HuH-7.5 (cell line): ENCODE results near the gene ASGR1.
"Not testable (repeated sequence)": the region's sequence is repeated elsewhere in the genome, so short reads cannot be mapped to it uniquely, and the experiment has no call there.

ENCODE experiments used
- DNase-seq: peaks from one replicate; pipeline ENCODE4 v3.0.0; 2011; ENCODE audit warnings: low spot score

ASGR1 gene

DNA sequence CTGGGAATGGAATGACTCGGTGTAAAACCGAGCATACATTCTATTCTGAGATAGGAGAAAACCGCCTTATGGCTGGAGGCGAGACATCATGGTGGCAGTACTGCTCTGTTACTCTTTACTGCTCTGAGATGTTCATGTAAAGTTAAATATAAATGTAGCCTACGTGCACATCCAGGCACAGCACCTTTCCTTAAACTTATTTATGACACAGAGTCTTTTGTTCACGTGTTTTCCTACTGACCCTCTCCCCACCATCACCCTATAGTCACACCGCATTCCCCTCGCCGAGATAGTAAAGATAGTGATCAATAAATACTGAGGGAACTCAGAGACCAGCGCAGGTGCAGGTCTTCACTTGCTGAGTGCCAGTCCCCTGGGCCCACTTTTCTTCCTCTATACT lies 19.6 kb downstream of the ASGR1 start:
- DNase-seq, result not testable (repeated sequence)

DNA sequence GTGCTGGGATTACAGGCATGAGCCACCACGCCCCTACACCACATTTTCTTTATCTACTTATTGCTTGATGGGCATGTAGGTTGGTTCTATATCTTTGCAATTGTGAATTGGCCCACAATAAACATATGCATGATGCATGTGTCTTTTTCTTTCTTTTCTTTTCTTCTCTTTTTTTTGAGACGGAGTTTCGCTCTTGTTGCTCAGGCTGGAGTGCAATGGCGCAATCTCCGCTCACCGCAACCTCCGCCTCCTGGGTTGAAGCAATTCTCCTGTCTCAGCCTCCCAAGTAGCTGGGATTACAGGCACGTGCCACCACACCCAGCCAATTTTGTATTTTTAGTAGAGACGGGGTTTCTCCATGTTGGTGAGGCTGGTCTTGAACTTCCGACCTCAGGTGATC lies 20.7 kb downstream of the ASGR1 start:
- DNase-seq, result not testable (repeated sequence)

DNA sequence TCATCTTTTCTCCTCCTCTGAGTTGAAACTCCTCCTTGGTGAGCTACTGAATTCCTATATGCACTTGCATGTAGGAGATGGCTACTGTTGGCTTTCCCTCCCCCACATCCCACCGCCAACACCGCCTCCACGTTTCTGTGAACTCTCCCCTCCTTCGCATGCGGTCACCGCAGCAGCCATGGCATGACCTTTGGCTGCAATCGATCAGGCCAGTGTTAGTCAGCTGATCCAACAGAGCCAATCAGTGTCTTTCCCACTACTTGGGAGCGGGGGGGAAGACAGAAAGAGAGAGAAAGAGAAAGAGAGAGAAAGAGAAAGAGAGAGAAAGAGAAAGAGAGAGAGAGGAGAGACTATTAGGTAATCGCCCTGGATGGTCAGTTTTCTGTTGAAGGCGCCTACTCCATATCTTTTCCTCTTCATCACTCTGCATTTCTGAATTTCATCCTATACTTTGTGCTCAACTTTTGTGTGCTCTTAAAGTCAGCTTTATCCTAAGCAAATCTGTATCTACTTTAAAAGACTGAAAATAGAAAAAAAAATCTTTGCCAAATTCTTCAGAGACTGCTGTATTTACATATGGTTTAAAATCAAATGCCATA lies 22.7 kb downstream of the ASGR1 start:
- DNase-seq, result peak; percentile 64

DNA sequence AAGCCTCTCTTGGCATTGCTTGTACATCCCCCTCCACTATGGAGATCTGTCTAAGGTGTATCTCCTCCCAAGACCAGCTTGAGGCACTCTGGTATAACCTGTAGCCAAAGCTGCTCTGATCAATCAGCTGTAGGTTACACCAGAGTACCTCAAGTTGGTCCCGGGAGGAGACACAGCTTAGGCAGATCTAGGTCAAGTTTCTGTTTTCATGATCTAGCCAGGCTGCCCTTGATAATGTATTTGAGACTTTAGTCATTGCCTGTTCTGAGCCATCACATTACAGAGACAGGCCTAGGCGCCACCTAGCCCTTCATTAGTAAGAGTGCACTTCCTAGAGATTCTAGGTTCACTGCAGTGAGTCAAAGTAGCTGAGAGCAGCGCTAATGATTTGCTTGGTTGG lies 31.4 kb downstream of the ASGR1 start:
- no peak for DNase-seq

DNA sequence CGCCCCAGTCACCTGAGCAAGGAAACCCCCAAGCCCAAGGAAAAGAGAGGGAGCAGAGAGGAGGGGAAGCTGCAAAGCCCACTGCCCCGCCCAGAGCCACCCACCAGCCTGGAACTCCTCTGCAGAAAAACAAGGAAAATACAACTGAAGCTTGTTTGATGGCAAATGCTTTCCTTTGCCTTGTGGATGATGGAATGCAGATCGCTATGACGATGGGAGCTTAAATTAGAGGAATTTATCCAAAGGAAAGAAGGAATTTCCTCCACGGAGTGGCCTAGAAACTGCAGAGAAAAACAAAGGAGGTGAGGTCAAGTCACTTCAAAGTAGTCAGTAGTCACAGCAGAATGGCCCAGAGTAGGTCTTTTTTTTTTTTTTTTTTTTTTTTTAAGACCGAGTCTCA lies 33.1 kb downstream of the ASGR1 start:
- DNase-seq, result no peak

DNA sequence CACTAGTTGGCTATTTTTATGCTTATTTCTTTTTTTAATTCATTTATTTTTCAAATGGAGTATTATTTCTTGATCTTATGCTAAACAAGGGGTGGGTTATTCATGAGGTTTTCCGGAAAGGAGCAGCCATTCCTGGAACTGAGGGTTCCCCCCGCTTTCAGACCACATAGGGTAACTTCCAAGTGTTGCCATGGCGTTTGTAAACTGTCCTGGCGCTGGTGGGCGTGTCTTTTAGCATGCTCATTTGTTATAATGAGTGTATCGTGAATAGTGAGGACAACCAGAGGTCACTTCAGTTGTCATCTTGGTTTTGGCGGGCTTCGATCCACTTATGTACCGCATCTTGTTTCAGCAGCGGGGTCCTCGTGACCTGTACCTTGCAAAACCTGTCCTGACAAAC lies 35.0 kb downstream of the ASGR1 start:
- no peak for DNase-seq

DNA sequence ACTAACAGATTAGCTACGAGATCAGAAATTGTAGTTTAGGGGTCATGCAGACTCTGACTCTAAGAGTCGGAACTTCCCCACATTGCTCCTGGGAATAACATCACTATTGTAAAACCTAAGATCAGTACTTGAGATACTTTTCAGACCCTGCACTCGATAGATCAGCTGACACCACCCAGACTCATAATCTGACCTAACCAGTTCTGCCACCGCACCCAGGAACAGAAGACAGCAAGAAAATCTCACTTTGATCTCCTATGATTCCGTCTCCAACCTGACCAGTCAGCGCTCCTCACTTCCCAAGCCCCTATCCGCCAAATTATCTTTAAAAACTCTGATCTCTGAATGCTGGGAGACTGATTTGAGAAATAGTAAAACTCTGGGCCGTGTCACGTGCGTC lies 37.3 kb downstream of the ASGR1 start:
- DNase-seq, result no peak

DNA sequence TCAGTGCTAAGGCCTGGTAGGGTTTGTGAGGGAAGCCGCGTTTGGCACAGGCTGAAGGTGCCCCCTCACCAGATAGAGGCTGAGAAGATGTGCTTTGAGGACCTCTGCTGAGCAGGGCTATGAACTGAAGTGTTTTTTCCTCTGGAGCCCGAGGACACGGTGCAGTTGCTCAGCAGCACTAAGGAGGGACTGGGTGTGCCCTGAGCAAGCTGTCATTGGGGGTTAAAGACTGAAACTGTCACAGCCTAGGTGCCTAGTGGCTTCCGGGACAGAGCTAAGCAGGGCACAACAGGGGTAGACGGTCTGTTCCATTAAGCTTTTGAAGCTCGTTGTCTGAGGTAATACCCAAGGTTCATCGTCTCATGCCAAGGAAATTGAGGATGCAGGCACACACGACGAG lies 39.8 kb downstream of the ASGR1 start:
- DNase-seq, result no peak

DNA sequence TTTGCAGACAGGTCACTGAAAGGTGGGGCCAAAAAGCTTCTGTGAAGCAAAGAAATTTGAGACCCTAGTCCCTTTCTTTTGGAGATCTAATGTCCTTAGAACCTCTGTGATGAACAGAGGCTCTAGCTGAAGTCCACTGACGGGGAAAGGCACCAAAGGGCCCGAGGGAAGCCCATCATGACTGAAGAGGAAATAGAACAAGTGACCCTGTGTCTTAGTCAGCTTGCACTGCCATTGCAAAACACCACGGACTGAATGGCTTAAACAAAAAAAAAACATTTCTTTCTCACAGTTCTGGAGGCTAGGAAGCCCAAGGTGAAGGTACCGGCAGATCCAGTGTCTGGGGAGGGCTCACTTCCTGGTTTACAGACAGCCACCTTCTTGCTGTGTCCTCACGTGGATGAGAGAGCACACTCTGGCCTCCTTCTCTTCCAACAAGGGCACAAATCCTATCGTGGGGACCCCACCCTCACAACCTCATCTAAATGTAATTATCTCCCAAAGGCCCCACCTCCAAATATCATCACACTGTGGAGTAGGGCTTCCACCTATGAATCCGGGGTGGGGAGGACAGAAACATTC lies 40.3 kb downstream of the ASGR1 start:
- no peak for DNase-seq

- no peak for DNase-seq
Observed at GRCh38 chr17:7137171-7137943, 41.8 kb downstream of the ASGR1 start.

GRCh38 chr17:7136266-7136877 lies 42.8 kb downstream of the ASGR1 start:
- no peak for DNase-seq

DNA sequence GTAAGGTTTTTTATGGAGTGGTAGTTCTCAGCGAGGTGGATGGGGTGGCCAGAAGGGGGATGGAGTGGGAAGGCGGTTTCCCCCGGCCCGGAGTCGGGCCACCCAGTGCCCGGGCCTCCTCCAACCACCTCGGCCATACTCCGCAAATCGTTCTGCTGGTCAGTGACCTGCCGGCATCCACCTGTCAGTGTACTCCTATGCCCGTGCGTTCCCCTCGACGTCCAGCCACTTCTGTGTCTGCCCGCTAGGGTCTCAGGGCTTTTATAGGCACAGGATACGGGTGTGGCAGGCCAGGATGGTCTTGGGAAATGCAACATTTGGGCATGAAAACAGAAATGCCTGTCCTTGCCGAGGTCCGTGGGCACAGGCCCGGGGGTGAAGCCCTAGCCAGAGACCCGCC lies 45.3 kb downstream of the ASGR1 start:
- DNase-seq, result no peak

DNA sequence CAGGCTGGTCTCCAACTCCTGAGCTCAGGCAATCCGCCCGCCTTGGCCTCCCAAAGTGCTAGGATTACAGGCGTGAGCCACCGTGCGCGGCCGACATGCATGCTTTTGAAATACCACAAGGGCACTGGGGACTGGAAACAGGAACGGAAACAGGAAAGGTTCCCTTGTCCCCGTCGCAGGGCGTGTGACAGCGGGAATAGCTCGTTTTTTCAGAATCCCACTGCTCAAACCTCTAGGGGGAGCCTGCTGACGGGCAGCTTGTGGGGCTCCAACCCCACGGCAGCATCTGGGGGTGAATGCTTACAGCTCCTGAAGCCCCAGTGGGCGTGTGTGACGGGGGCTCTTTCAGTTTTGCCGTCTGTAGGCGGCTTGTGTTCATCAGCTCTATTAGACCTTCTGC lies 45.7 kb downstream of the ASGR1 start:
- DNase-seq, result no peak

DNA sequence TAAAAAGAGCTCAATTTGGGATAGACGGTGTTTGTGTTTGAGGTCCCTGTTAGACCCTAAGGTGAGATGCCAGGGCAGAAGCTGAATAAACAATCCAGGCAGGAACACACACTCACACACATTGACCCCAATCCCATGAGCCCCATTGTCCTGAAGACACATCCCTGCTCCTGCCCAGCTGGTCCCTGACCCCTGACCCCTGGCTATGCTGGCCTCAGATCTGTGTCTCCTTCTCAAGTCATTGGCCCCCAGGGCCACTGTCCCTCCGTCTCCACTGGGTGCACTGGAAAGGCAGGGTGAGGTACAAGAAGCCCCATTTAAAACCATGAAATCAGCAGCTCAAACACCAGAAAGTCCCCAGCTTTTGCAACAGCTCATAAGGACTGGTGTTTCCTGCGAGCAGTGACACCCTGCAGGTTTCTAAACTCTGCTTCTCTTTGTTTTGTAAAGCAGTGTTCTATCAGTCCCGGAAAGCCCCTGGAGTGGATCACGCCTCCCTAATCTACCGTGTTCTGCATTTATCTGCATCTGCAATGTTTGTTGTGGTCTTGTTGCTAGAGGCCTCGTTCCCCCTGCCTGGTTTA lies 46.6 kb downstream of the ASGR1 start:
- DNase-seq, result no peak

GRCh38 chr17:7131423-7131791 lies 47.8 kb downstream of the ASGR1 start:
- DNase-seq, result no peak

GRCh38 chr17:7130621-7131422 lies 48.3 kb downstream of the ASGR1 start:
- DNase-seq, result no peak

GRCh38 chr17:7129311-7129710 lies 49.9 kb downstream of the ASGR1 start:
- no peak for DNase-seq

DNA sequence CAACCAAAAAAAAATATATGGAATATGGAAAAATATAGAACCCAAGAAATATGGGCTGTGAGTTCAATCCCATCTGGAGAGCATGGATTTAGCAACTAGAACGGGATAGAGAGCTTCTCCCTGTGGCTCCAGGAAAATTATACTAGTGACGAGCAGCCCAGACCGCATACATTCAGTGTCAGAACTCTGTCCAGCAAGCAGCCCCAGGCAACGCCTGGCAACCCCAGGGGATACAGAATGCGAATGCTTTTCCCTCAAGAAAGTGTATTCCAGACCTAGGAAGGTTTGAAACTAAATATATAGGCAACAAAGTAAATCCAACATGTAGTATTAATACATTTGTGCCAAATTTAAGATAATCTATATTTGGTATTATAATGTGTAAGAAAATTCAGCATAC lies 51.0 kb downstream of the ASGR1 start:
- DNase-seq, result no peak

DNA sequence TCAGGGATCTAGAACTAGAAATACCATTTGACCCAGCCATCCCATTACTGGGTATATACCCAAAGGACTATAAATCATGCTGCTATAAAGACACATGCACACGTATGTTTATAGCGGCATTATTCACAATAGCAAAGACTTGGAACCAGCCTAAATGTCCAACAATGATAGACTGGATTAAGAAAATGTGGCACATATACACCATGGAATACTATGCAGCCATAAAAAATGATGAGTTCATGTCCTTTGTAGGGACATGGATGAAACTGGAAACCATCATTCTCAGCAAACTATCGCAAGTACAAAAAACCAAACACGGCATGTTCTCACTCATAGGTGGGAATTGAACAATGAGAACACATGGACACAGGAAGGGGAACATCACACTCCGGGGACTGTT lies 51.7 kb downstream of the ASGR1 start:
- not testable (repeated sequence) for DNase-seq

- not testable (repeated sequence) for DNase-seq
Observed at GRCh38 chr17:7126386-7126785, 52.8 kb downstream of the ASGR1 start.

- DNase-seq, result no peak
Observed at GRCh38 chr17:7124923-7125322, 54.2 kb downstream of the ASGR1 start.

DNA sequence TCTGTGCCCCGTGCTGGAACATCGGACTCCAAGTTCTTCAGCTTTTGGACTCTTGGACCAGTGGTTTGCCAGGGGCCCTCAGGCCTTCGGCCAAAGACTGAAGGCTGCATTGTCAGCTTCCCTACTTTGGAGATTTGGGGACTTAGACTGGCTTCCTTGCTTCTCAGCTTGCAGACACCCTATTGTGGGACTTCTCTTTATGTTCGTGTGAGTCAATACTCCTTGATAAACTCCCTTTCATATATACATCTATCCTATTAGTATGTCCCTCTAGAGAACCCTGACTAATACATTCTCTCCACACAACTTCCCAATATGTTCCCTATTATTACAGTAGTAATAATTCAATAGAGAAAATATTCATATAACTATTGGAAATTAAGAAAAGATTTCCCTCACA lies 55.3 kb downstream of the ASGR1 start:
- no peak for DNase-seq
